Measurements from ENCODE around the gene MED17. TPM values are rescaled to one million over a fixed set of nuclear protein-coding genes. Genes with fewer than 3 reads are reported as not detected.
"Not testable (repeated sequence)": the region's sequence is repeated elsewhere in the genome, so short reads cannot be mapped to it uniquely, and the experiment has no call there.

Gene MED17
- total RNA-seq, 4 donors from 2014 or later: 18.9 to 27.8 (median 22.3) TPM

DNA sequence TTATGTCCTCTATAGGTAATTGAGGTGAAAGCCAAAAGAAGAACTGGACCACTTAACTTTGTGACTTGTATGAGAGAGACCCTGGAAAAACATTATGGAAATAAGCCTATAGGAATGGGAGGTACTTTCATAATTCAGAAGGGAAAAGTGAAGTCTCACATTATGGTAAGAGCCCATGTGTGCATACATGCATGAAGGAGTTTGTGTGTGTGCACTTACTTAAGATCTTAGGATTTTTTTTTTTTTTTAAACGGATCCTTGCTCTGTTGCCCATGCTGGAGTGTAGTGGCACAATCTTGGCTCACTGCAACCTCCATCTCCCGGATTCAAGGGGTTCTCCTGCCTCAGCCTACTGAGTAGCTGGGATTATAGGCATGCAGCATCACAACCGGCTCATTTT lies 26.8 kb upstream of the MED17 start:
- no peaks in the 10 kb centered on the region for H3K4me1 ChIP-seq
- no peak for TF ChIP-seq POLR2A (IDR thresholded peaks at IDR 0.05; ENCODE audit: low read depth)
- no peak for TF ChIP-seq POLR2AphosphoS5 (IDR thresholded peaks at IDR 0.05)
- TF ChIP-seq EP300 (IDR thresholded peaks at IDR 0.05): no peak
- TF ChIP-seq, protein P1, sequence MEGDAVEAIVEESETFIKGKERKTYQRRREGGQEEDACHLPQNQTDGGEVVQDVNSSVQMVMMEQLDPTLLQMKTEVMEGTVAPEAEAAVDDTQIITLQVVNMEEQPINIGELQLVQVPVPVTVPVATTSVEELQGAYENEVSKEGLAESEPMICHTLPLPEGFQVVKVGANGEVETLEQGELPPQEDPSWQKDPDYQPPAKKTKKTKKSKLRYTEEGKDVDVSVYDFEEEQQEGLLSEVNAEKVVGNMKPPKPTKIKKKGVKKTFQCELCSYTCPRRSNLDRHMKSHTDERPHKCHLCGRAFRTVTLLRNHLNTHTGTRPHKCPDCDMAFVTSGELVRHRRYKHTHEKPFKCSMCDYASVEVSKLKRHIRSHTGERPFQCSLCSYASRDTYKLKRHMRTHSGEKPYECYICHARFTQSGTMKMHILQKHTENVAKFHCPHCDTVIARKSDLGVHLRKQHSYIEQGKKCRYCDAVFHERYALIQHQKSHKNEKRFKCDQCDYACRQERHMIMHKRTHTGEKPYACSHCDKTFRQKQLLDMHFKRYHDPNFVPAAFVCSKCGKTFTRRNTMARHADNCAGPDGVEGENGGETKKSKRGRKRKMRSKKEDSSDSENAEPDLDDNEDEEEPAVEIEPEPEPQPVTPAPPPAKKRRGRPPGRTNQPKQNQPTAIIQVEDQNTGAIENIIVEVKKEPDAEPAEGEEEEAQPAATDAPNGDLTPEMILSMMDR (IDR thresholded peaks at IDR 0.05): no peak
- WGBS: 86% methylated on average over 3 of the region's 3 CpGs
- DNase-seq (ENCODE audit: extremely low spot score): no peak
- H3K9me3 ChIP-seq: no peaks in the 10 kb centered on the region
- no peaks in the 10 kb centered on the region for H3K27me3 ChIP-seq
- intact Hi-C loops (cut with DNase I): no loop called here
- no peak overlapping the region for H3K27ac ChIP-seq (replicated peaks in 1 of 4)
- H3K36me3 ChIP-seq: peaks cover 56 to 99% (median 84%) of the 10 kb centered on the region in 4 donors
- no peak overlapping the region for H3K4me3 ChIP-seq

DNA sequence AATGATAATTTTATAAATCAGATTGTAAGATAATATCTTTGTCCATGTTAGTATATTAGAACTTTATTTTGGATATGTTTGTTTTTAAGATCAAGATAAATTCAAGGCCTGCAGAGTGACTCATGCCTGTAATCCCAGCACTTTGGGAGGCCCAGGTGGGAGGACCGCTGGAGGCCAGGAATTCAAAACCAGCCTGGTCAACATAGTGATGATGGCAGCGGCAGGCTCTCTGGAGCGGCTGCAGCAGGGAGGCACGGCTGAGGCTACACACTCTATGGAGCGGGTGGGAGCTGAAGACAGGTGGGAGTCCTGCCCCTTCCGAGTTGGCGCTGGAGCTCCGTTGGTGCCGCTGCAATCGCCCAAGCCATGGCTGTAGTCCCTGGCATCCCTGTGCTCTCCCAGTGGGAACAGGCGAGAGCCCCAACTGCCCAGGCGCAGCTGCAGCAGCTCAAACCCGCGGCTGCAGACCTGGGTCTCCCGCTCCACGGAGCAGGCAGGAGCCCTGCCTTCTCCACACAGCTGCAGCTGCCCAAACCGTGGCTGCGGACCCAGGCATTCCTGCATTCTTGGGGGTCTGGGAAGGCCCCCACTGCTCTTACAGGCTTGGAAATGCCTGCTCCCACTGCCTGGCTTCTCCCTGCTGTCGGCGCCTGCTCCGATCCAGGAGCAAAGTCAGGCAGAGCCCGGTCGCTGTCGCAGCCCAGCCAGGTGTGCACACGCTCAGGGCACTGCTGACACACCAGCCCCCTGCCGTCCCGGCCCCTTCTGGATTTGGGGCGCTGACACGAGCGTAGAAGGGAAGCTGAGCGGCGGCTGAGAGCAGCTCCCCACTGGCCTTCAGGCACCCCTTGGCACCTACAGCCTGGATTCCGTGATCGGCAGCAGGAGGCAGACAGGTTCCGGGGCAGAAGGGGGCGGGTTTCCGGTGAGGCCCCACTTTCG lies 25.9 kb upstream of the MED17 start:
- intact Hi-C loops (cut with DNase I): no loop called here

DNA sequence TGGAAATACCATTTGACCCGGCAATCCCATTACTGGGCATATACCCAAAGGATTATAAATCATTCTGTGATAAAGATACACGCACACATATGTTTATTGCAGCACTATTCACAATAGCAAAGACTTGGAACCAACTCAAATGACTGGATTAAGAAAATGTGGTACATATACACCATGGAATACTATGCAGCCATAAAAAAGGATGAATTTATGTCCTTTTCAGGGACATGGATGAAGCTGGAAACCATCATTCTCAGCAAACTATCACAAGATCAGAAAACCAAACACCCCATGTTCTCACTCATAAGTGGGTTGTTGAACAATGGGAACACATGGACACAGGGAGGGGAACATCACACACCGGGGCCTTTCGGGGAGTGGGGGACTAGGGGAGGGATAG lies 25.0 kb upstream of the MED17 start:
- H3K4me3 ChIP-seq; intact Hi-C loops (cut with DNase I); H3K27me3 ChIP-seq; H3K9me3 ChIP-seq; DNase-seq (ENCODE audit: extremely low spot score); H3K4me1 ChIP-seq; H3K27ac ChIP-seq (replicated peaks in 1 of 4): not testable (repeated sequence)
- WGBS: 95% methylated on average over 4 of the region's 4 CpGs
- peaks cover 56 to 100% (median 81%) of the 10 kb centered on the region in 4 donors for H3K36me3 ChIP-seq

More for the DNA sequence above, 25.9 kb upstream of the MED17 start:
- 92% methylated on average over 20 of the region's 38 CpGs for WGBS
- H3K4me1 ChIP-seq: no peaks in the 10 kb centered on the region
- DNase-seq (ENCODE audit: extremely low spot score): peak; percentile 45
- H3K4me3 ChIP-seq: no peak overlapping the region
- H3K9me3 ChIP-seq: no peaks in the 10 kb centered on the region
- no peaks in the 10 kb centered on the region for H3K27me3 ChIP-seq
- H3K27ac ChIP-seq (replicated peaks in 1 of 4): no peak overlapping the region
- no peak for TF ChIP-seq POLR2AphosphoS5 (IDR thresholded peaks at IDR 0.05)
- TF ChIP-seq, protein P1 (IDR thresholded peaks at IDR 0.05): no peak
- no peak for TF ChIP-seq EP300 (IDR thresholded peaks at IDR 0.05)
- TF ChIP-seq POLR2A (IDR thresholded peaks at IDR 0.05; ENCODE audit: low read depth): no peak
- peaks cover 56 to 100% (median 83%) of the 10 kb centered on the region in 4 donors for H3K36me3 ChIP-seq

DNA sequence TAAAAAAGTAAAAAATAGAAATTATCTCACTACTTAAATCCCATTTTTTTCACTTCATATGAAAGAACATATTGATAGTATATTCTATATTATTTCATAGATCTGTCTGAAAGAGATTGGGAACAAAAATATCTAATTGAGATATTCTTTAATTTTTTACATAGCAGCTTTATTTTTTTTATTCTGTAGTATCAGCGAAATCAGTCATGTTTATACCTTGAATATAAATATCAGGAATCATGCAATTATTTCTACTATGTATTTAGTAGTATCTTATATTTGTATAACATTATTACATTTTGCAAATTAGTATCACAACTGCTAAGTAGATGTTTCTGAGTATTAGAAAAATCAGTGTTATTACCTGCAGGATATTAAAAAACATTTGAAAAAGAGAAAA lies 22.2 kb upstream of the MED17 start:
- H3K4me3 ChIP-seq: no peak overlapping the region
- no peak overlapping the region for H3K27ac ChIP-seq (replicated peaks in 1 of 4)
- 93% methylated on average over 1 of the region's 1 CpG for WGBS
- no peaks in the 10 kb centered on the region for H3K9me3 ChIP-seq
- H3K27me3 ChIP-seq: no peaks in the 10 kb centered on the region
- peaks cover 0 to 5% (median 2%) of the 10 kb centered on the region in 4 donors for H3K4me1 ChIP-seq
- TF ChIP-seq POLR2A (IDR thresholded peaks at IDR 0.05; ENCODE audit: low read depth): no peak
- no peak for TF ChIP-seq POLR2AphosphoS5 (IDR thresholded peaks at IDR 0.05)
- TF ChIP-seq, protein P1 (IDR thresholded peaks at IDR 0.05): no peak
- no peak for TF ChIP-seq EP300 (IDR thresholded peaks at IDR 0.05)
- DNase-seq (ENCODE audit: extremely low spot score): no peak
- intact Hi-C loops (cut with DNase I): no loop called here
- peaks cover 34 to 83% (median 62%) of the 10 kb centered on the region in 4 donors for H3K36me3 ChIP-seq

DNA sequence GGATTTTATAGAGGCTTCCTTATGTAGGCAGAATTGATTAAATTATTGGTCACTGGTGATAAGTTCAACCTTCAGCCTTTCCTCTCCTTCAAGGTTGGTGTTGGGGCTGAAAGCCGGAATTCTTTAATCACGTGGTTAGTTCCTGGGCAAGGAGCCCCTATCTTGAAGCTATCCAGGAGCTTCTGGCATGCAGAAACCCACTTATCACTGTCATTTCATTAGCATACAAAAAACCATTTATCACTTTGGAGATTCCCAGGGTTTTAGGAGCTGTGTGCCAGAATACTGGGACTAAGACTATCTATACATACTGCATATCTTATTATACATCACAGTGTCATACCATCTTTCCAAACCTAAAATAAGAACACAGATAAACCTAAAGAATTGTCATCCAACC lies 18.5 kb upstream of the MED17 start:
- peaks cover 9 to 47% (median 28%) of the 10 kb centered on the region in 4 donors for H3K36me3 ChIP-seq

More for the DNA sequence above, 18.5 kb upstream of the MED17 start:
- Histone ChIP-seq H3K4me3 (no peak overlapping the region), H3K27ac (replicated peaks in 1 of 4) (no peak overlapping the region), H3K4me1 (peaks cover 0 to 5% (median 2%) of the 10 kb centered on the region in 4 donors), H3K27me3 (no peaks in the 10 kb centered on the region), H3K9me3 (no peaks in the 10 kb centered on the region)
- TF ChIP-seq, protein P1 (IDR thresholded peaks at IDR 0.05): no peak
- TF ChIP-seq POLR2AphosphoS5 (IDR thresholded peaks at IDR 0.05) (no peak), EP300 (IDR thresholded peaks at IDR 0.05) (no peak), POLR2A (IDR thresholded peaks at IDR 0.05; ENCODE audit: low read depth) (no peak)
- no peak for DNase-seq (ENCODE audit: extremely low spot score)
- intact Hi-C loops (cut with DNase I): no loop called here
- WGBS: 33% methylated on average over 2 of the region's 2 CpGs
